ENCODE results near the gene COL8A2.

The COL8A2 gene

DNA sequence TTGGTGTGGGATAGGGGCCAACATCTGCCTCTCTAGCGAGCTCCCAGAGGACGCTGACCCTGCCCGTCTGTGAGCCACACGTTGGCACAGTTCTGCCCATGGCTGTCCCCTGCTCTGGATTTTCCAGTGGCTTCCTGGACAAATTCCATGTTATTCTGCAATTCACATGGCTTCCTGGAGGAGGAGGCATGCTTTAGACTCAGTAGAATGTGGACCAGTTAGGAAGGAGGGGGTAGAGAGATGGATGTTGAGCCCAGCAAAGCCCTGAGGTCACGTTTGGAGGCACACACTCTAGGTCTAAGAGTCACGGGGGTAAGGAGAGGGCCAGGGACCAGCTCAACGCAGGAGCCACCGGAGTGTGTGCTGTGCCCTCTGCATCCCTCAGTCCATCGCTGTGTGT, 12.2 kb downstream of the COL8A2 start:
- Histone ChIP-seq H3K79me2 (ENCODE audit: insufficient read depth, low read depth) (no peaks in the 10 kb centered on the region), H3K4me2 (no peak overlapping the region), H3K4me1 (ENCODE audit: low read depth, poor library complexity, severe bottlenecking) (no peaks in the 10 kb centered on the region), H3K27ac (no peak overlapping the region), H4K20me1 (ENCODE audit: insufficient read depth) (no peaks in the 10 kb centered on the region), H3K27me3 (ENCODE audit: insufficient read depth, low read depth) (no peaks in the 10 kb centered on the region), H2AFZ (ENCODE audit: low read depth) (no peak overlapping the region), H3K9ac (no peak overlapping the region), H3K4me3 (IDR thresholded peaks at IDR 0.05; ENCODE audit: insufficient read depth, low read depth, low read length) (no peak overlapping the region), H3K36me3 (ENCODE audit: insufficient read depth) (no peaks in the 10 kb centered on the region)
- TF ChIP-seq, protein P1, sequence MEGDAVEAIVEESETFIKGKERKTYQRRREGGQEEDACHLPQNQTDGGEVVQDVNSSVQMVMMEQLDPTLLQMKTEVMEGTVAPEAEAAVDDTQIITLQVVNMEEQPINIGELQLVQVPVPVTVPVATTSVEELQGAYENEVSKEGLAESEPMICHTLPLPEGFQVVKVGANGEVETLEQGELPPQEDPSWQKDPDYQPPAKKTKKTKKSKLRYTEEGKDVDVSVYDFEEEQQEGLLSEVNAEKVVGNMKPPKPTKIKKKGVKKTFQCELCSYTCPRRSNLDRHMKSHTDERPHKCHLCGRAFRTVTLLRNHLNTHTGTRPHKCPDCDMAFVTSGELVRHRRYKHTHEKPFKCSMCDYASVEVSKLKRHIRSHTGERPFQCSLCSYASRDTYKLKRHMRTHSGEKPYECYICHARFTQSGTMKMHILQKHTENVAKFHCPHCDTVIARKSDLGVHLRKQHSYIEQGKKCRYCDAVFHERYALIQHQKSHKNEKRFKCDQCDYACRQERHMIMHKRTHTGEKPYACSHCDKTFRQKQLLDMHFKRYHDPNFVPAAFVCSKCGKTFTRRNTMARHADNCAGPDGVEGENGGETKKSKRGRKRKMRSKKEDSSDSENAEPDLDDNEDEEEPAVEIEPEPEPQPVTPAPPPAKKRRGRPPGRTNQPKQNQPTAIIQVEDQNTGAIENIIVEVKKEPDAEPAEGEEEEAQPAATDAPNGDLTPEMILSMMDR (conservative IDR thresholded peaks at IDR 0.05; ENCODE audit: low read depth, low read length): no peak

DNA sequence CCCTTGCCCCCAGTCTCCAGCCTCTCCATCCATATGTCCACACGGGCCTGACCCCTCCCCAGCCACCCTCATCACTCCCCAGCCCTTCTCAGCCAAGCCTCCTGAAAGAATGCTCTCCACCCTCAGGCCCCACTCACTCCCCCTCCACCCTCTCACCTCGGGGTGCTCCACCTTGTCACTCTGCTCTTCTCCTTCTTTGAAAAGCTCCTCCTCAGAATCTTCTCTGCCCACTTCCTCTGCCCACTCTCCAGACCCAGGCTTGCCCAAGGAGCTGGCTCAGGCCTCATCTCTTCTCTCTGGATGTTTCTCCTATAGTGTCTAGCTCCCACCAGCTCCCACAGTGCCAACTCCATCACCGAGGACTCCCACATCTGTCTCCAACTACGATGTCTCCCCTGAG, 13.9 kb downstream of the COL8A2 start:
- Histone ChIP-seq H3K4me2 (no peak overlapping the region), H3K4me1 (ENCODE audit: low read depth, poor library complexity, severe bottlenecking) (no peaks in the 10 kb centered on the region), H3K36me3 (ENCODE audit: insufficient read depth) (no peaks in the 10 kb centered on the region), H4K20me1 (ENCODE audit: insufficient read depth) (no peaks in the 10 kb centered on the region), H3K27me3 (ENCODE audit: insufficient read depth, low read depth) (no peaks in the 10 kb centered on the region), H3K4me3 (IDR thresholded peaks at IDR 0.05; ENCODE audit: insufficient read depth, low read depth, low read length) (no peak overlapping the region), H3K79me2 (ENCODE audit: insufficient read depth, low read depth) (no peaks in the 10 kb centered on the region), H2AFZ (ENCODE audit: low read depth) (no peak overlapping the region), H3K9ac (no peak overlapping the region), H3K27ac (no peak overlapping the region)
- TF ChIP-seq, protein P1 (conservative IDR thresholded peaks at IDR 0.05; ENCODE audit: low read depth, low read length): no peak

DNA sequence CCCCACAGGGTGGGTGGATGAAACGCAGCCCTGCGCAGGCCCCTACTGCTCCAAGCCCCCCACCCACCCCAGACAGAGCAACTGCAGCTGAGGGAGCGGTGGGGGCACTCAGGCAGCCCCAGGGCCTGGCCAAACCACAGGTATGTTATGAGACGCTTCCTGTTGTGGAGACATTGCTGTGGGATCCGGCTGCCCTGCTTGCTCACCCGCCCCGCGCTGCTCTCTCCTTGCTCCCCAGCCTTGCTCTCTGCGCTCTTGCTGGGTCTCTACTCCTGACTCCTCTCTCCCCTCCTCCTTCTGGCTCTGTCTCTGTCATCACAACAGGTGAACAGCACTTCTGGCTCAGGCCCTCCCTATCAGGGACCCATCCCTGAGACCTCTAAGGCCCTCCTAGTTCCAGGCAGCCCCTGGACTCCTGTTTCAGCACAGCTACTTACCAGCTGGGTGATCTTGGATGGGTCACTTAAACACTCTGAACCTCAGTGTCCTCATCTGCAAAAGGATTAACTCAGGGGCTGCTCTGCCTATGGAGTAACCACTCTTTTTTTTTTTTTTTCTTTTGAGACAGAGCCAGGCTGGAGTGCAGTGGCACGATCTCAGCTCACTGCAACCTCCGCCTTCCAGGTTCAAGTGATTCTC, 15.9 kb downstream of the COL8A2 start:
- no peaks in the 10 kb centered on the region for H3K79me2 ChIP-seq (ENCODE audit: insufficient read depth, low read depth)
- H3K9ac ChIP-seq: no peak overlapping the region
- TF ChIP-seq, protein P1 (conservative IDR thresholded peaks at IDR 0.05; ENCODE audit: low read depth, low read length): no peak
- no peaks in the 10 kb centered on the region for H3K36me3 ChIP-seq (ENCODE audit: insufficient read depth)
- no peak overlapping the region for H3K4me2 ChIP-seq
- no peaks in the 10 kb centered on the region for H3K4me1 ChIP-seq (ENCODE audit: low read depth, poor library complexity, severe bottlenecking)
- H3K27me3 ChIP-seq (ENCODE audit: insufficient read depth, low read depth): no peaks in the 10 kb centered on the region
- no peak overlapping the region for H2AFZ ChIP-seq (ENCODE audit: low read depth)
- H3K4me3 ChIP-seq (IDR thresholded peaks at IDR 0.05; ENCODE audit: insufficient read depth, low read depth, low read length): no peak overlapping the region
- no peaks in the 10 kb centered on the region for H4K20me1 ChIP-seq (ENCODE audit: insufficient read depth)
- H3K27ac ChIP-seq: no peak overlapping the region

DNA sequence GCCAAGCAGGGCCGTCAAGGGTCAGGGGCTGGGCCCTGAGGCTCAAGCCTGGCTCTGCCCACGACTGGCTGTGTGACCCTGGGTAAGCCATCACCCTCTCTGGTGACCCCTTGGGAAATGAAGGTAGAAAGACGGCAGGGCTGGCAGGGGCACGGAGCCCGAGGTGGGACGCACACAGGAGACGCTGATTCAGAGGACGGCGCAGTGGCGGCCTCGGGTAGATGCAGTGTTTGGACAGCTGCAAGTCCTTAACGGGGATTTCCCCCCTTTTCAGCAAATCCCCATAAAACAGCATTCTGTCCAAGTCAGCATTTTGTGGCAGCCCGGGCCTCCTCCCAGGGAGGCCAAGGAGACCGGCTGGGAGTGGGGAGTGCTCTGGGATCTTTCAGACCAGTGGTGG, 16.7 kb downstream of the COL8A2 start:
- H3K27ac ChIP-seq: no peak overlapping the region
- H3K9ac ChIP-seq: no peak overlapping the region
- no peaks in the 10 kb centered on the region for H3K4me1 ChIP-seq (ENCODE audit: low read depth, poor library complexity, severe bottlenecking)
- H3K4me2 ChIP-seq: no peak overlapping the region
- H2AFZ ChIP-seq (ENCODE audit: low read depth): no peak overlapping the region
- TF ChIP-seq, protein P1 (conservative IDR thresholded peaks at IDR 0.05; ENCODE audit: low read depth, low read length): no peak
- H3K79me2 ChIP-seq (ENCODE audit: insufficient read depth, low read depth): no peaks in the 10 kb centered on the region
- H4K20me1 ChIP-seq (ENCODE audit: insufficient read depth): no peaks in the 10 kb centered on the region
- H3K36me3 ChIP-seq (ENCODE audit: insufficient read depth): no peaks in the 10 kb centered on the region
- H3K27me3 ChIP-seq (ENCODE audit: insufficient read depth, low read depth): no peaks in the 10 kb centered on the region
- no peak overlapping the region for H3K4me3 ChIP-seq (IDR thresholded peaks at IDR 0.05; ENCODE audit: insufficient read depth, low read depth, low read length)
